A549 (cell line): ENCODE measurements around the gene OLAH. TPM values are rescaled to one million over a fixed set of nuclear protein-coding genes. Genes with fewer than 3 reads are reported as not detected.

Experiments used
- ATAC-seq, 2 experiments: fragments of 200-7000 bp in 1 of 2; fragments of >200 bp in 1 of 2; cut with Nextera tagmentation in 1 of 2; cut with Tn5 transposase in 1 of 2; 3 replicates each; pipeline versions ENCODE4 v1.8.0 to v1.9.1; 2018 to 2020; ENCODE audit warnings: mild to moderate bottlenecking in 1 of 2, moderate library complexity in 1 of 2
- CTCF ChIA-PET: fragments of 300-600 bp; sonication (Branson Sonifier 250); formaldehyde crosslinking; extraction: SDS; loops from one replicate; lab custom pipeline; 2021; ENCODE audit warnings: antibody characterized with exemption, inconsistent platforms; lab: Yijun Ruan, JAX
- POLR2A ChIA-PET: fragments of 350-600 bp; formaldehyde crosslinking; extraction: SDS; loops from one replicate; lab custom pipeline; 2021; ENCODE audit warnings: antibody characterized with exemption, inconsistent platforms; lab: Yijun Ruan, JAX
- DNase-seq, 2 experiments: peaks; one replicate each; pipeline versions ENCODE4 v3.0.0 to v3.0.0-alpha.2; 2011 to 2016; ENCODE audit warnings: low read depth in 1 of 2, low spot score in 1 of 2
- FAIRE-seq: peaks from 2 replicates; lab custom pipeline; 2011; peaks lifted over from hg19 to GRCh38; lab: Jason Lieb, UNC
- H3K27ac ChIP-seq, 2 experiments: fragments of >200 bp; sonication (Bioruptor Twin); formaldehyde crosslinking; 3 replicates each; pipeline ENCODE4 v1.5.1; 2016 to 2017
- H3K4me1 ChIP-seq: fragments of >200 bp; sonication (Bioruptor Twin); formaldehyde crosslinking; 3 replicates; pipeline ENCODE4 v1.6.1; 2016
- H3K4me2 ChIP-seq: fragments of >200 bp; sonication (Bioruptor Twin); formaldehyde crosslinking; 3 replicates; pipeline ENCODE4 v1.6.1; 2016
- H3K4me3 ChIP-seq: fragments of >200 bp; sonication (Bioruptor Twin); formaldehyde crosslinking; 3 replicates; pipeline ENCODE4 v1.5.1; 2016
- H3K9me3 ChIP-seq: fragments of >200 bp; sonication (Bioruptor Twin); formaldehyde crosslinking; 3 replicates; pipeline ENCODE4 v1.6.1; 2016
- BHLHE40 ChIP-seq: IDR thresholded peaks from 2 replicates; pipeline ENCODE4 v1.6.1; 2012; ENCODE audit warnings: low read depth, low read length, inconsistent platforms
- CBX8 ChIP-seq: fragments of 200-600 bp; sonication (generic); IDR thresholded peaks from 2 replicates; pipeline ENCODE4 v1.6.1; 2016
- CHD2 ChIP-seq: fragments of 150-350 bp; IDR thresholded peaks from 2 replicates; pipeline ENCODE4 v1.6.1; 2014; ENCODE audit warnings: low read length; ENCODE audit not compliant: partially characterized antibody
- CHD4 ChIP-seq: fragments of 200-600 bp; sonication (generic); IDR thresholded peaks from 2 replicates; pipeline ENCODE4 v1.6.1; 2016; ENCODE audit warnings: antibody characterized with exemption, mild to moderate bottlenecking, borderline replicate concordance
- E2F6 ChIP-seq: IDR thresholded peaks from 2 replicates; pipeline ENCODE4 v1.6.1; 2012; ENCODE audit warnings: low read depth, borderline replicate concordance
- ELK1 ChIP-seq: fragments of 150-350 bp; IDR thresholded peaks from 2 replicates; pipeline ENCODE4 v1.6.1; 2014; ENCODE audit warnings: low read depth, mild to moderate bottlenecking, low read length
- FOXS1 ChIP-seq: fragments of 250-450 bp; sonication (Bioruptor Pico); IDR thresholded peaks from 2 replicates; pipeline ENCODE4 v1.5.0; 2020; ENCODE audit warnings: mild to moderate bottlenecking, moderate library complexity
- GATA3 ChIP-seq: IDR thresholded peaks from 2 replicates; pipeline ENCODE4 v1.6.1; 2012; ENCODE audit warnings: borderline replicate concordance
- HDAC2 ChIP-seq: fragments of 200-600 bp; sonication (generic); IDR thresholded peaks from 2 replicates; pipeline ENCODE4 v1.6.1; 2016
- HOXA7 ChIP-seq: fragments of 250-450 bp; sonication (Bioruptor Pico); IDR thresholded peaks from 2 replicates; pipeline ENCODE4 v1.5.0; 2020; ENCODE audit warnings: mild to moderate bottlenecking, moderate library complexity
- HOXB13 ChIP-seq: fragments of 250-450 bp; sonication (Bioruptor Pico); IDR thresholded peaks from 2 replicates; pipeline ENCODE4 v1.5.0; 2020; ENCODE audit warnings: low read depth, mild to moderate bottlenecking, moderate library complexity
- JUNB ChIP-seq: fragments of >200 bp; sonication (Bioruptor Twin); formaldehyde crosslinking; IDR thresholded peaks from 2 replicates; pipeline ENCODE4 v1.6.1; 2016
- KDM1A ChIP-seq: fragments of 200-600 bp; sonication (generic); IDR thresholded peaks from 2 replicates; pipeline ENCODE4 v1.6.1; 2016; ENCODE audit warnings: low read depth, mild to moderate bottlenecking
- MAX ChIP-seq: IDR thresholded peaks from 2 replicates; pipeline ENCODE4 v1.6.1; 2012
- NFE2L2 ChIP-seq: fragments of 150-350 bp; conservative IDR thresholded peaks from 2 replicates; pipeline ENCODE4 v1.6.1; 2014; ENCODE audit warnings: low read length
- RAD21 ChIP-seq, 2 experiments: fragments of >200 bp in 1 of 2; sonication (Bioruptor Twin) in 1 of 2; formaldehyde crosslinking in 1 of 2; IDR thresholded peaks in 1 of 2; conservative IDR thresholded peaks in 1 of 2; 2 replicates in 1 of 2; 3 replicates in 1 of 2; pipeline ENCODE4 v1.6.1; 2012 to 2018; ENCODE audit warnings: inconsistent platforms in 1 of 2
- RCOR1 ChIP-seq: fragments of 150-350 bp; IDR thresholded peaks from 2 replicates; pipeline ENCODE4 v1.6.1; 2014; ENCODE audit warnings: antibody characterized with exemption, low read length, low read depth
- RNF2 ChIP-seq: fragments of 200-600 bp; sonication (generic); IDR thresholded peaks from 2 replicates; pipeline ENCODE4 v1.6.1; 2016; ENCODE audit warnings: low read depth, mild to moderate bottlenecking, antibody characterized with exemption, moderate library complexity, borderline replicate concordance
- SMC3 ChIP-seq: fragments of >200 bp; sonication (Bioruptor Twin); formaldehyde crosslinking; IDR thresholded peaks from 3 replicates; pipeline ENCODE4 v1.6.1; 2018; ENCODE audit warnings: inconsistent platforms
- SREBF2 ChIP-seq: fragments of 450-650 bp; IDR thresholded peaks from 2 replicates; pipeline ENCODE4 v1.6.1; 2014; ENCODE audit warnings: mild to moderate bottlenecking, moderate library complexity
- TFCP2L1 ChIP-seq: fragments of 250-450 bp; sonication (Bioruptor Pico); IDR thresholded peaks from 2 replicates; pipeline ENCODE4 v1.5.0; 2021; ENCODE audit warnings: mild to moderate bottlenecking
- TP53 ChIP-seq: fragments of 250-450 bp; sonication (Bioruptor Pico); IDR thresholded peaks from 2 replicates; pipeline ENCODE4 v1.5.0; 2021; ENCODE audit warnings: mild to moderate bottlenecking, moderate library complexity
- WGBS: methylation state at CpG from one replicate; pipeline ENCODE4 v1.1.6; 2017; ENCODE audit errors: missing lambda C conversion rate; 5-methylcytosine and 5-hydroxymethylcytosine counted together
- polyA plus RNA-seq, 4 experiments: library from polyadenylated mRNA; depleted of rRNA in 3 of 4; stranded (reverse); fragments of >200 nt; fragmentation: RNase III in 1 of 4; extraction: RNeasy Plus Mini Kit Qiagen cat#74134 plus additional on column Dnase treatment in 1 of 4; gene quantifications; 2 replicates in 3 of 4; 3 replicates in 1 of 4; pipeline ENCODE4 v1.2.3, GENCODE V29; 2011 to 2017
- TF ChIP-seq, protein P1 (sequence below): fragments of 450-650 bp; IDR thresholded peaks from 2 replicates; pipeline ENCODE4 v1.6.1; 2014; ENCODE audit warnings: antibody characterized with exemption
- TF ChIP-seq, protein P2 (sequence below): fragments of 250-450 bp; sonication (Bioruptor Pico); IDR thresholded peaks from 2 replicates; pipeline ENCODE4 v1.5.0; 2020; ENCODE audit warnings: low read depth, mild to moderate bottlenecking, moderate library complexity
- TF ChIP-seq, protein P3 (sequence below): fragments of >200 bp; sonication (Bioruptor Twin); formaldehyde crosslinking; IDR thresholded peaks from 3 replicates; pipeline ENCODE4 v1.6.1; 2016

OLAH gene
- polyA plus RNA-seq, 2 of the 4 experiments (the other 2 are of a cell fraction): 0.34 TPM; not detected in 1

- FAIRE-seq (no peak), DNase-seq (no peak), ATAC-seq (no peak)
- H3K9me3 ChIP-seq: peaks cover 12% of the 10 kb centered on the region; the same call in 1 of the 3 replicates
- no peak overlapping the region for H3K27ac ChIP-seq
- ChIA-PET POLR2A (no interaction called here), CTCF (no interaction called here)
- H3K4me1 ChIP-seq: no peaks in the 10 kb centered on the region
- TF ChIP-seq RNF2 (no peak), MAX (no peak), SMC3 (no peak), JUNB (no peak), SREBF2 (no peak), HDAC2 (no peak), TP53 (CRISPR knock-in tag) (no peak), NFE2L2 (no peak), BHLHE40 (no peak), GATA3 (no peak), HOXA7 (CRISPR knock-in tag) (no peak), TFCP2L1 (CRISPR knock-in tag) (no peak), ELK1 (no peak), KDM1A (no peak), RAD21 (conservative IDR thresholded peaks at IDR 0.05 in 1 of 2, IDR thresholded peaks at IDR 0.05 in 1 of 2) (no peak), CBX8 (no peak), FOXS1 (no peak), CHD2 (no peak)
- TF ChIP-seq, protein P1, sequence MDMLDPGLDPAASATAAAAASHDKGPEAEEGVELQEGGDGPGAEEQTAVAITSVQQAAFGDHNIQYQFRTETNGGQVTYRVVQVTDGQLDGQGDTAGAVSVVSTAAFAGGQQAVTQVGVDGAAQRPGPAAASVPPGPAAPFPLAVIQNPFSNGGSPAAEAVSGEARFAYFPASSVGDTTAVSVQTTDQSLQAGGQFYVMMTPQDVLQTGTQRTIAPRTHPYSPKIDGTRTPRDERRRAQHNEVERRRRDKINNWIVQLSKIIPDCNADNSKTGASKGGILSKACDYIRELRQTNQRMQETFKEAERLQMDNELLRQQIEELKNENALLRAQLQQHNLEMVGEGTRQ: no peak
- TF ChIP-seq, protein P2, sequence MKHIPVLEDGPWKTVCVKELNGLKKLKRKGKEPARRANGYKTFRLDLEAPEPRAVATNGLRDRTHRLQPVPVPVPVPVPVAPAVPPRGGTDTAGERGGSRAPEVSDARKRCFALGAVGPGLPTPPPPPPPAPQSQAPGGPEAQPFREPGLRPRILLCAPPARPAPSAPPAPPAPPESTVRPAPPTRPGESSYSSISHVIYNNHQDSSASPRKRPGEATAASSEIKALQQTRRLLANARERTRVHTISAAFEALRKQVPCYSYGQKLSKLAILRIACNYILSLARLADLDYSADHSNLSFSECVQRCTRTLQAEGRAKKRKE (CRISPR knock-in tag): no peak
- no peak overlapping the region for H3K4me3 ChIP-seq
- 15% methylated on average over 1 of the region's 1 CpG for WGBS
- no peak overlapping the region for H3K4me2 ChIP-seq
Observed at GRCh38 chr10:15058689-15059088, 14.9 kb downstream of the OLAH start.

DNA sequence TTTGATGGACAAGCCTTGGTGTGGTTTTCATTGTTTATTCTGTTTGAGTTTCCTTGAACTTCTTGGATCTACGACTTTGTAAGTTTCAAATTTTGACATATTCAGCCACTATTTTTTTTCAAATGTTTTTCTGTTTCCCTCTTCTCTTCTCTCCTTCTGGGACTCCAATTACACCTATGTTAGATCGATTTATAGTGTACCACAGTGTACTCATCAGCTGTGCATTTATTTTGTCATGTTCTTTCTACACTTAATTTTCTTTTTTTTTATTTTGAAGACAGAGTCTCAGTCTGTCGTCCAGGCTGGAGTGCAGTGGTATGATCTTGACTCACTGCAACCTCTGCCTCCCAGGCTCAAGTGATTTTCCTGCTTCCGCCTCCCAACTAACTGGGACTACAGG lies 16.2 kb downstream of the OLAH start:
- ATAC-seq (no peak), FAIRE-seq (no peak), DNase-seq (no peak)
- CTCF ChIA-PET: no interaction called here
- no peak overlapping the region for H3K27ac ChIP-seq
- 34% methylated on average over 4 of the region's 4 CpGs for WGBS
- POLR2A ChIA-PET: no interaction called here
- TF ChIP-seq E2F6: no peak
- no peak for TF ChIP-seq ELK1
- no peak for TF ChIP-seq GATA3
- TF ChIP-seq CBX8: no peak
- TF ChIP-seq CHD4: no peak
- TF ChIP-seq HOXB13 (CRISPR knock-in tag): no peak
- no peak for TF ChIP-seq RCOR1
- TF ChIP-seq HOXA7 (CRISPR knock-in tag): no peak
- TF ChIP-seq, protein P3, sequence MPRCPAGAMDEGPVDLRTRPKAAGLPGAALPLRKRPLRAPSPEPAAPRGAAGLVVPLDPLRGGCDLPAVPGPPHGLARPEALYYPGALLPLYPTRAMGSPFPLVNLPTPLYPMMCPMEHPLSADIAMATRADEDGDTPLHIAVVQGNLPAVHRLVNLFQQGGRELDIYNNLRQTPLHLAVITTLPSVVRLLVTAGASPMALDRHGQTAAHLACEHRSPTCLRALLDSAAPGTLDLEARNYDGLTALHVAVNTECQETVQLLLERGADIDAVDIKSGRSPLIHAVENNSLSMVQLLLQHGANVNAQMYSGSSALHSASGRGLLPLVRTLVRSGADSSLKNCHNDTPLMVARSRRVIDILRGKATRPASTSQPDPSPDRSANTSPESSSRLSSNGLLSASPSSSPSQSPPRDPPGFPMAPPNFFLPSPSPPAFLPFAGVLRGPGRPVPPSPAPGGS: no peak
- H3K9me3 ChIP-seq: peaks cover 13% of the 10 kb centered on the region; the same call in 2 of the 3 replicates
- no peaks in the 10 kb centered on the region for H3K4me1 ChIP-seq
- no peak overlapping the region for H3K4me3 ChIP-seq
- H3K4me2 ChIP-seq: no peak overlapping the region
